ENCODE measurements around the gene ADAMTS16. TPM values are rescaled to one million over a fixed set of nuclear protein-coding genes. Genes with fewer than 3 reads are reported as not detected.

ADAMTS16 gene
- total RNA-seq, 2 donors from 2014 or later: not detected

GRCh38 chr5:5203451-5203850 lies 63.3 kb downstream of the ADAMTS16 start:
- Mint-ChIP-seq H3K4me1 (no peaks in the 10 kb centered on the region), H3K27ac (no peak overlapping the region), H3K4me3 (no peak overlapping the region), H3K27me3 (peaks cover 13% of the 10 kb centered on the region), H3K36me3 (ENCODE audit: low read depth) (no peaks in the 10 kb centered on the region)
- H3K9me3 ChIP-seq (ENCODE audit: control insufficient read depth, low read length, poor library complexity, severe bottlenecking): no peaks in the 10 kb centered on the region
- DNase-seq: no peak
- no peak for ATAC-seq

GRCh38 chr5:5207828-5208227 lies 67.7 kb downstream of the ADAMTS16 start:
- H3K4me1 Mint-ChIP-seq: no peaks in the 10 kb centered on the region
- H3K27me3 Mint-ChIP-seq: peaks cover 23% of the 10 kb centered on the region
- H3K36me3 Mint-ChIP-seq (ENCODE audit: low read depth): no peaks in the 10 kb centered on the region
- H3K27ac Mint-ChIP-seq: no peak overlapping the region
- no peaks in the 10 kb centered on the region for H3K9me3 ChIP-seq (ENCODE audit: control insufficient read depth, low read length, poor library complexity, severe bottlenecking)
- no peak for DNase-seq
- ATAC-seq: no peak
- no peak overlapping the region for H3K4me3 Mint-ChIP-seq

GRCh38 chr5:5209089-5209488 lies 69.0 kb downstream of the ADAMTS16 start:
- H3K9me3 ChIP-seq (ENCODE audit: control insufficient read depth, low read length, poor library complexity, severe bottlenecking): no peaks in the 10 kb centered on the region
- H3K27ac Mint-ChIP-seq: no peak overlapping the region
- ATAC-seq: no peak

GRCh38 chr5:5209510-5210286 lies 69.6 kb downstream of the ADAMTS16 start:
- Mint-ChIP-seq H3K4me3 (no peak overlapping the region), H3K27me3 (peaks cover 16% of the 10 kb centered on the region), H3K4me1 (no peaks in the 10 kb centered on the region), H3K27ac (no peak overlapping the region), H3K36me3 (ENCODE audit: low read depth) (no peaks in the 10 kb centered on the region)
- H3K9me3 ChIP-seq (ENCODE audit: control insufficient read depth, low read length, poor library complexity, severe bottlenecking): no peaks in the 10 kb centered on the region
- no peak for DNase-seq
- no peak for ATAC-seq

More at GRCh38 chr5:5209089-5209488, 69.0 kb downstream of the ADAMTS16 start:
- no peak for DNase-seq
- H3K27me3 Mint-ChIP-seq: peaks cover 16% of the 10 kb centered on the region
- H3K4me1 Mint-ChIP-seq: no peaks in the 10 kb centered on the region
- H3K36me3 Mint-ChIP-seq (ENCODE audit: low read depth): no peaks in the 10 kb centered on the region
- no peak overlapping the region for H3K4me3 Mint-ChIP-seq

GRCh38 chr5:5217371-5217770 lies 77.2 kb downstream of the ADAMTS16 start:
- Mint-ChIP-seq H3K36me3 (ENCODE audit: low read depth) (no peaks in the 10 kb centered on the region), H3K4me3 (no peak overlapping the region), H3K27me3 (no peaks in the 10 kb centered on the region), H3K4me1 (no peaks in the 10 kb centered on the region), H3K27ac (no peak overlapping the region)
- no peaks in the 10 kb centered on the region for H3K9me3 ChIP-seq (ENCODE audit: control insufficient read depth, low read length, poor library complexity, severe bottlenecking)
- ATAC-seq (no peak), DNase-seq (no peak)

- Mint-ChIP-seq H3K27ac (no peak overlapping the region), H3K4me1 (no peaks in the 10 kb centered on the region), H3K27me3 (no peaks in the 10 kb centered on the region), H3K36me3 (ENCODE audit: low read depth) (no peaks in the 10 kb centered on the region), H3K4me3 (no peak overlapping the region)
- H3K9me3 ChIP-seq (ENCODE audit: control insufficient read depth, low read length, poor library complexity, severe bottlenecking): no peaks in the 10 kb centered on the region
- ATAC-seq (no peak), DNase-seq (no peak)
Measured at GRCh38 chr5:5218396-5218795, 78.3 kb downstream of the ADAMTS16 start.

- H3K27ac Mint-ChIP-seq: no peak overlapping the region
- no peak overlapping the region for H3K4me3 Mint-ChIP-seq
- ATAC-seq (no peak), DNase-seq (no peak)
- H3K4me1 Mint-ChIP-seq: no peaks in the 10 kb centered on the region
- H3K9me3 ChIP-seq (ENCODE audit: control insufficient read depth, low read length, poor library complexity, severe bottlenecking): no peaks in the 10 kb centered on the region
- H3K27me3 Mint-ChIP-seq: no peaks in the 10 kb centered on the region
- no peaks in the 10 kb centered on the region for H3K36me3 Mint-ChIP-seq (ENCODE audit: low read depth)
Measured at GRCh38 chr5:5219541-5219940, 79.4 kb downstream of the ADAMTS16 start.

GRCh38 chr5:5220901-5221631 lies 80.9 kb downstream of the ADAMTS16 start:
- Mint-ChIP-seq H3K27me3 (no peaks in the 10 kb centered on the region), H3K4me3 (no peak overlapping the region), H3K36me3 (ENCODE audit: low read depth) (no peaks in the 10 kb centered on the region), H3K4me1 (no peaks in the 10 kb centered on the region), H3K27ac (no peak overlapping the region)
- ATAC-seq (no peak), DNase-seq (no peak)
- H3K9me3 ChIP-seq (ENCODE audit: control insufficient read depth, low read length, poor library complexity, severe bottlenecking): no peaks in the 10 kb centered on the region

GRCh38 chr5:5221724-5222123 lies 81.6 kb downstream of the ADAMTS16 start:
- Mint-ChIP-seq H3K4me1 (no peaks in the 10 kb centered on the region), H3K27ac (no peak overlapping the region), H3K4me3 (no peak overlapping the region), H3K36me3 (ENCODE audit: low read depth) (no peaks in the 10 kb centered on the region), H3K27me3 (peaks cover 2% of the 10 kb centered on the region)
- no peaks in the 10 kb centered on the region for H3K9me3 ChIP-seq (ENCODE audit: control insufficient read depth, low read length, poor library complexity, severe bottlenecking)
- DNase-seq (no peak), ATAC-seq (no peak)

- Mint-ChIP-seq H3K4me3 (no peak overlapping the region), H3K36me3 (ENCODE audit: low read depth) (no peaks in the 10 kb centered on the region), H3K4me1 (no peaks in the 10 kb centered on the region), H3K27me3 (peaks cover 4% of the 10 kb centered on the region), H3K27ac (no peak overlapping the region)
- ATAC-seq (no peak), DNase-seq (no peak)
- H3K9me3 ChIP-seq (ENCODE audit: control insufficient read depth, low read length, poor library complexity, severe bottlenecking): no peaks in the 10 kb centered on the region
Measured at GRCh38 chr5:5231576-5231975, 91.4 kb downstream of the ADAMTS16 start.

GRCh38 chr5:5234912-5235311 lies 94.8 kb downstream of the ADAMTS16 start:
- Mint-ChIP-seq H3K27ac (no peak overlapping the region), H3K4me1 (no peaks in the 10 kb centered on the region), H3K4me3 (no peak overlapping the region), H3K27me3 (no peaks in the 10 kb centered on the region), H3K36me3 (ENCODE audit: low read depth) (no peaks in the 10 kb centered on the region)
- H3K9me3 ChIP-seq (ENCODE audit: control insufficient read depth, low read length, poor library complexity, severe bottlenecking): no peaks in the 10 kb centered on the region
- DNase-seq (no peak), ATAC-seq (no peak)

- no peaks in the 10 kb centered on the region for H3K36me3 Mint-ChIP-seq (ENCODE audit: low read depth)
- H3K27me3 Mint-ChIP-seq: no peaks in the 10 kb centered on the region
- ATAC-seq (no peak), DNase-seq (no peak)
- H3K4me1 Mint-ChIP-seq: no peaks in the 10 kb centered on the region
- no peak overlapping the region for H3K4me3 Mint-ChIP-seq
- H3K27ac Mint-ChIP-seq: no peak overlapping the region
- H3K9me3 ChIP-seq (ENCODE audit: control insufficient read depth, low read length, poor library complexity, severe bottlenecking): no peaks in the 10 kb centered on the region
Measured at GRCh38 chr5:5235685-5236084, 95.6 kb downstream of the ADAMTS16 start.

- H3K36me3 Mint-ChIP-seq (ENCODE audit: low read depth): no peaks in the 10 kb centered on the region
- H3K27me3 Mint-ChIP-seq: no peaks in the 10 kb centered on the region
- no peak for DNase-seq
- no peaks in the 10 kb centered on the region for H3K4me1 Mint-ChIP-seq
- H3K9me3 ChIP-seq (ENCODE audit: control insufficient read depth, low read length, poor library complexity, severe bottlenecking): no peaks in the 10 kb centered on the region
- no peak for ATAC-seq
- H3K27ac Mint-ChIP-seq: no peak overlapping the region
- H3K4me3 Mint-ChIP-seq: no peak overlapping the region
Measured at GRCh38 chr5:5239191-5239590, 99.1 kb downstream of the ADAMTS16 start.

GRCh38 chr5:5240234-5240633 lies 100.1 kb downstream of the ADAMTS16 start:
- H3K9me3 ChIP-seq (ENCODE audit: control insufficient read depth, low read length, poor library complexity, severe bottlenecking): no peaks in the 10 kb centered on the region

More at GRCh38 chr5:5240234-5240633, 100.1 kb downstream of the ADAMTS16 start:
- H3K4me1 Mint-ChIP-seq: no peaks in the 10 kb centered on the region
- no peak overlapping the region for H3K27ac Mint-ChIP-seq
- no peaks in the 10 kb centered on the region for H3K36me3 Mint-ChIP-seq (ENCODE audit: low read depth)
- no peak for ATAC-seq
- no peaks in the 10 kb centered on the region for H3K27me3 Mint-ChIP-seq
- DNase-seq: no peak
- no peak overlapping the region for H3K4me3 Mint-ChIP-seq

Data from T-helper 17 cell (primary cell).